ENCODE measurements around the gene RIPOR2.

DNA sequence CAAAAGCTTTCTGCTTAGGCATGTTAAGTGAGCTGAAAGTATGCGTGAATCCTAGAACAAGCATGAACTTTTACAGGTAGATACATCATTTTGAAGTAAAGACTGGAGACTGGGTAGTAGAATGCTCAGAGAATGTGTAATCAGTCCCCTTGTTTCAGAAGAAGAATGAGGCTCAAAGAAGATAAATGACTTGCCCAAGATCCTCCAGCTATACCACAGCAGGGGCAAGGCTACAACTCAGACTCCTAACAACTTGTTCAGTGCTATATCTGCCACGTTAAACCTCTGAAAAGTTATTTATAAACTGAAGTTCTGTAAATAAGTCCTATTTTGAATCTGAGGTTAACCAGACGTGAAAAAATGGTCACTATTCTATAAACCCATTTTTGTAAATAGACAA lies 2.9 kb downstream of the RIPOR2 start:
- TF ChIP-seq CTCF (IDR thresholded peaks at IDR 0.05) (no peak), POLR2A (IDR thresholded peaks at IDR 0.05) (no peak)

All from Peyer's patch (tissue), 4 donors.